ENCODE measurements around the gene WDR45.

WDR45 gene

DNA sequence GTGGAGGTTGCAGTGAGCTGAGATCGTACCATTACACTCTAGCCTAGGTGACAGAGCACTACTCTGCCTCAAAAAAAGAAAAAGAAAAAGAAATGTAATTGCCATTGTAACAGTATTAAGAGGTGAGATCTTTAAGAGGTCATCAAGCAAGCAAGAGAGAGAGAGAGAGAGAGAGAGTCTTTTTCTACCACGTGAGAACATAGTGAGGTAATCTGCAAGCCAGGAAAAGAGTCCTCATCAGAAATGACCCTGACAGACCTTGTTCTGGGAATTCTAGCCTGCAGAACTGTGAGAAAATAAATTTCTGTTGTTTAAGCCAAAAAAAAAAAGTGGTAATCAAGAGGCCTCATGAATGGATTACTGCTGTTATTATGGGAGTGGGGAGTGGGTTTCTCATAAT lies 29.0 kb upstream of the WDR45 start:
- Histone ChIP-seq H3K4me1 (no peaks in the 10 kb centered on the region), H3K4me2 (ENCODE audit: low read length) (no peak overlapping the region), H3K4me3 (ENCODE audit: low read depth, low read length) (no peak overlapping the region), H2AFZ (no peak overlapping the region), H3K27ac (no peak overlapping the region), H3K36me3 (ENCODE audit: control insufficient read depth, insufficient read depth, low read length) (no peaks in the 10 kb centered on the region), H3K9me3 (ENCODE audit: control insufficient read depth, low read length) (no peaks in the 10 kb centered on the region), H3K79me2 (no peaks in the 10 kb centered on the region), H3K27me3 (ENCODE audit: control insufficient read depth, insufficient read depth, low read length) (no peaks in the 10 kb centered on the region), H3K9ac (no peak overlapping the region)
- TF ChIP-seq, protein P1, sequence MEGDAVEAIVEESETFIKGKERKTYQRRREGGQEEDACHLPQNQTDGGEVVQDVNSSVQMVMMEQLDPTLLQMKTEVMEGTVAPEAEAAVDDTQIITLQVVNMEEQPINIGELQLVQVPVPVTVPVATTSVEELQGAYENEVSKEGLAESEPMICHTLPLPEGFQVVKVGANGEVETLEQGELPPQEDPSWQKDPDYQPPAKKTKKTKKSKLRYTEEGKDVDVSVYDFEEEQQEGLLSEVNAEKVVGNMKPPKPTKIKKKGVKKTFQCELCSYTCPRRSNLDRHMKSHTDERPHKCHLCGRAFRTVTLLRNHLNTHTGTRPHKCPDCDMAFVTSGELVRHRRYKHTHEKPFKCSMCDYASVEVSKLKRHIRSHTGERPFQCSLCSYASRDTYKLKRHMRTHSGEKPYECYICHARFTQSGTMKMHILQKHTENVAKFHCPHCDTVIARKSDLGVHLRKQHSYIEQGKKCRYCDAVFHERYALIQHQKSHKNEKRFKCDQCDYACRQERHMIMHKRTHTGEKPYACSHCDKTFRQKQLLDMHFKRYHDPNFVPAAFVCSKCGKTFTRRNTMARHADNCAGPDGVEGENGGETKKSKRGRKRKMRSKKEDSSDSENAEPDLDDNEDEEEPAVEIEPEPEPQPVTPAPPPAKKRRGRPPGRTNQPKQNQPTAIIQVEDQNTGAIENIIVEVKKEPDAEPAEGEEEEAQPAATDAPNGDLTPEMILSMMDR (IDR thresholded peaks at IDR 0.05) = no peak

DNA sequence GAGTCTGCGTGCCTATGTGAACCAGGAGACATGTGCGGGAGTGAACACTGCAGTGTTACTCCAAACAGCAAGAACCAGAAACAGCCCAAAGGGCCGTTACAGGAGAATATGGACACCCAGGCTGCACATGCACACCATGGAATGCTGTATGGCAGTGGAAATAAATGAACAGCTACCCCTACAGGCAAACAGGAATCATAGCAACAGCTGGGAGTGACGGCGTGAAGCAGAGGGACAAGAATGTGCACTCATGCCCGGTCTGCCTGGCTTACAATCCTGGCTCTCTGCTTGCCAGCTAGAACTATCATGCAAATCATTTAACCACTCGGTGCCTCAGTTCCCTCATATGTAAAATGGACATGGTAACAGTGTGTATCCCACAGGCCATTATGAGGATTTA lies 27.2 kb upstream of the WDR45 start:
- Histone ChIP-seq H3K27ac (no peak overlapping the region), H3K9me3 (ENCODE audit: control insufficient read depth, low read length) (no peaks in the 10 kb centered on the region), H3K4me2 (ENCODE audit: low read length) (no peak overlapping the region), H3K27me3 (ENCODE audit: control insufficient read depth, insufficient read depth, low read length) (no peaks in the 10 kb centered on the region), H3K4me3 (ENCODE audit: low read depth, low read length) (no peak overlapping the region), H3K79me2 (no peaks in the 10 kb centered on the region), H3K36me3 (ENCODE audit: control insufficient read depth, insufficient read depth, low read length) (no peaks in the 10 kb centered on the region), H2AFZ (no peak overlapping the region), H3K9ac (no peak overlapping the region), H3K4me1 (no peaks in the 10 kb centered on the region)
- TF ChIP-seq, protein P1 (IDR thresholded peaks at IDR 0.05) = peak; percentile 31

DNA sequence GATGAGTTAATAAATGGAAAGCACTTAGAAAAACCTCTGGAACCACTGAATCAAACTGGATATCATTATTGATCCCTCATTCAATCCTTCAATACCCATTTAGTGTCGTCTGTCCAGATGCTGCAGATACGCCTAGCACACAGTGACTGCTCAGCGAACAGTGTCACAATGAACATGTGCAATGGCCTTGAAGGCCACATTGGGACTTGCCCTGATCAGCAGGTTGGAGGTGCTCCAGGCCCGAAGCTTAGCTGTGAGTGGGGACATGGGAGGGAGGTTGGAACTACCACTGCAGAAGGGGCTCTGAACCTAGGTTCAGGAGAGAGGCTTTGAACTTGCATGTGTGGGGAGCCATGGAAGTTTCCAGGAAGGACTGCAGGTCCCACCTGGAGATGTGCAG lies 26.6 kb upstream of the WDR45 start:
- Histone ChIP-seq H3K4me1 (no peaks in the 10 kb centered on the region), H3K9ac (no peak overlapping the region), H3K27ac (no peak overlapping the region), H3K79me2 (no peaks in the 10 kb centered on the region), H3K4me2 (ENCODE audit: low read length) (no peak overlapping the region), H3K27me3 (ENCODE audit: control insufficient read depth, insufficient read depth, low read length) (no peaks in the 10 kb centered on the region), H3K4me3 (ENCODE audit: low read depth, low read length) (no peak overlapping the region), H2AFZ (no peak overlapping the region), H3K36me3 (ENCODE audit: control insufficient read depth, insufficient read depth, low read length) (no peaks in the 10 kb centered on the region), H3K9me3 (ENCODE audit: control insufficient read depth, low read length) (no peaks in the 10 kb centered on the region)
- TF ChIP-seq, protein P1 (IDR thresholded peaks at IDR 0.05) = no peak

DNA sequence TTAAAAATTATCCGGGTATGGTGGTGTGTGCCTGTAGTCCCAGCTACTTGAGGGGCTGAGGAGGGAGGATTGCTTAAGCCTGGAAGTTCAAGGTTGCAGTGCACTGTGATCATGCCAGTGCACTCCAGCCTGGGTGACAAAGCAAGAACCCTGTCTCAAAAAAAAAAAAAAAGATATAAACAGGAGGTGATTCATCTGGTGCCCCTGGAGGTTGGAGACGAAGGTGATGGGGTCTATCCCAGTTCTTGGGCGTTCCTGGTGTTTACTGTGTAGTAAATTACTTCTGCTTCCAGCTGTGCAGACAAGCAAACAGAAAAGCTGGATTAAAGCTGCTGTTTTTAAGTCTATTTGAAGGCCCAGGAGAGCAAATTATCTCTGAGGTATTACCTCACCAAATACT lies 23.9 kb upstream of the WDR45 start:
- TF ChIP-seq, protein P1 (IDR thresholded peaks at IDR 0.05) = no peak
- H3K4me2 ChIP-seq (ENCODE audit: low read length) = no peak overlapping the region
- H3K27ac ChIP-seq = no peak overlapping the region
- H3K27me3 ChIP-seq (ENCODE audit: control insufficient read depth, insufficient read depth, low read length) = no peaks in the 10 kb centered on the region
- no peak overlapping the region for H3K4me3 ChIP-seq (ENCODE audit: low read depth, low read length)
- no peaks in the 10 kb centered on the region for H3K79me2 ChIP-seq
- H3K9me3 ChIP-seq (ENCODE audit: control insufficient read depth, low read length) = no peaks in the 10 kb centered on the region
- no peaks in the 10 kb centered on the region for H3K4me1 ChIP-seq
- no peaks in the 10 kb centered on the region for H3K36me3 ChIP-seq (ENCODE audit: control insufficient read depth, insufficient read depth, low read length)
- no peak overlapping the region for H2AFZ ChIP-seq
- no peak overlapping the region for H3K9ac ChIP-seq

DNA sequence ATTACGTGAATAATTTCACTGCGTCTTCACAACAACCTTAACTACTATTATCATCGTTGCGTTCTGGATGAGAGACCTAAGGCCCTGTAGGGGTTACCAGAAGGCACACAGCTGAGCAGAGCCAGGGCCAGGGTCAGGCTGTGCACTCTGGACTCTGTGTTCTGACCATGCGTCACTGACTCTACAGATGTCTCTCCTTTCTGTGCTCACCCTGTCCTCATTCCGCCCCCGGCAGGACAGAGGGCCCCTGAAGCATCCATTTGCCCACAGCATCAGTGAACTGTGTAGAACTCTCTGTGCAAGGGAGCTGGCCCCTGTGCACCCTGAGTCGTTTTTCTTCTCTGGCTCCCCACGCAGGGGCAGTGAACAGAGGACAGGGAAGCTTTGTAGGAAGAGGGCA lies 22.5 kb upstream of the WDR45 start:
- no peaks in the 10 kb centered on the region for H3K36me3 ChIP-seq (ENCODE audit: control insufficient read depth, insufficient read depth, low read length)
- H3K79me2 ChIP-seq = no peaks in the 10 kb centered on the region
- H2AFZ ChIP-seq = no peak overlapping the region
- no peaks in the 10 kb centered on the region for H3K27me3 ChIP-seq (ENCODE audit: control insufficient read depth, insufficient read depth, low read length)
- TF ChIP-seq, protein P1 (IDR thresholded peaks at IDR 0.05) = no peak
- no peak overlapping the region for H3K4me3 ChIP-seq (ENCODE audit: low read depth, low read length)
- no peaks in the 10 kb centered on the region for H3K9me3 ChIP-seq (ENCODE audit: control insufficient read depth, low read length)
- no peak overlapping the region for H3K27ac ChIP-seq
- no peak overlapping the region for H3K4me2 ChIP-seq (ENCODE audit: low read length)
- no peak overlapping the region for H3K9ac ChIP-seq
- H3K4me1 ChIP-seq = no peaks in the 10 kb centered on the region
